Pulmonary artery endothelial cell (primary cell): ENCODE data around the gene ITGB1BP1. TPM values are rescaled to one million over a fixed set of nuclear protein-coding genes. Genes with fewer than 3 reads are reported as not detected.

ENCODE experiments used
- DNase-seq: peaks from one replicate; pipeline ENCODE4 v3.0.0-alpha.2; 2011; ENCODE audit warnings: low read depth, low spot score
- total RNA-seq: library from RNA; depleted of rRNA; stranded (reverse); fragments of >200 nt; gene quantifications from 2 replicates; pipeline ENCODE4 v1.2.3, GENCODE V29; 2014

ITGB1BP1 gene
- 47.2 and 53.1 TPM in 2 replicates for total RNA-seq

GRCh38 chr2:9423100-9423921 lies at the start of gene ITGB1BP1, which contains the start of gene CPSF3:
Gene ITGB1BP1, minus strand, starts transcription at chr2:9423528. Its CDS starts 4,831 bp downstream, at chr2:9418697.
Gene CPSF3, plus strand, starts transcription at chr2:9423654. Its CDS starts 120 bp downstream, at chr2:9423774.
- peak; percentile 87 for DNase-seq

- no peak for DNase-seq
Measured at GRCh38 chr2:9472511-9472910, 49.2 kb upstream of the ITGB1BP1 start.

GRCh38 chr2:9471206-9471605 lies 47.9 kb upstream of the ITGB1BP1 start:
- DNase-seq, result no peak

- DNase-seq, result no peak
Measured at GRCh38 chr2:9467687-9468086, 44.4 kb upstream of the ITGB1BP1 start.

GRCh38 chr2:9466147-9466683 lies 42.9 kb upstream of the ITGB1BP1 start:
- no peak for DNase-seq

- no peak for DNase-seq
Measured at GRCh38 chr2:9465170-9465569, 41.8 kb upstream of the ITGB1BP1 start.

GRCh38 chr2:9463698-9464034 lies 40.3 kb upstream of the ITGB1BP1 start:
- no peak for DNase-seq

- DNase-seq, result no peak
Measured at GRCh38 chr2:9462886-9463697, 39.8 kb upstream of the ITGB1BP1 start.

- no peak for DNase-seq
Measured at GRCh38 chr2:9462313-9462712, 39.0 kb upstream of the ITGB1BP1 start.

GRCh38 chr2:9461079-9461478 lies 37.8 kb upstream of the ITGB1BP1 start:
- DNase-seq, result no peak

GRCh38 chr2:9460441-9461017 lies 37.2 kb upstream of the ITGB1BP1 start:
- DNase-seq, result no peak

GRCh38 chr2:9451231-9451630 lies 27.9 kb upstream of the ITGB1BP1 start:
- no peak for DNase-seq

- DNase-seq, result no peak
Measured at GRCh38 chr2:9445089-9445488, 21.8 kb upstream of the ITGB1BP1 start.

- DNase-seq, result no peak
Measured at GRCh38 chr2:9443526-9443925, 20.2 kb upstream of the ITGB1BP1 start.

- no peak for DNase-seq
Measured at GRCh38 chr2:9441556-9441955, 18.2 kb upstream of the ITGB1BP1 start.

GRCh38 chr2:9440058-9440727 lies 16.9 kb upstream of the ITGB1BP1 start:
- DNase-seq, result no peak

- no peak for DNase-seq
Measured at GRCh38 chr2:9439536-9439935, 16.2 kb upstream of the ITGB1BP1 start.

GRCh38 chr2:9434489-9434888 lies 11.2 kb upstream of the ITGB1BP1 start:
- no peak for DNase-seq

- DNase-seq, result no peak
Measured at GRCh38 chr2:9430316-9431293, 7.3 kb upstream of the ITGB1BP1 start.

GRCh38 chr2:9428965-9429577 lies 5.7 kb upstream of the ITGB1BP1 start:
- no peak for DNase-seq
